HG02852 (cell line): Measurements from ENCODE around the gene TJAP1.
"Not testable (repeated sequence)": the region's sequence is repeated elsewhere in the genome, so short reads cannot be mapped to it uniquely, and the experiment has no call there.

ENCODE experiments used
- ATAC-seq: cut with Tn5 transposase; IDR thresholded peaks from one replicate; pipeline ENCODE4 v1.9.1; 2021; ENCODE audit warnings: mild to moderate bottlenecking, moderate library complexity; ENCODE audit not compliant: unreplicated experiment

TJAP1 gene

GRCh38 chr6:43523284-43523683, 45.9 kb downstream of the TJAP1 start:
- ATAC-seq, result no peak

DNA sequence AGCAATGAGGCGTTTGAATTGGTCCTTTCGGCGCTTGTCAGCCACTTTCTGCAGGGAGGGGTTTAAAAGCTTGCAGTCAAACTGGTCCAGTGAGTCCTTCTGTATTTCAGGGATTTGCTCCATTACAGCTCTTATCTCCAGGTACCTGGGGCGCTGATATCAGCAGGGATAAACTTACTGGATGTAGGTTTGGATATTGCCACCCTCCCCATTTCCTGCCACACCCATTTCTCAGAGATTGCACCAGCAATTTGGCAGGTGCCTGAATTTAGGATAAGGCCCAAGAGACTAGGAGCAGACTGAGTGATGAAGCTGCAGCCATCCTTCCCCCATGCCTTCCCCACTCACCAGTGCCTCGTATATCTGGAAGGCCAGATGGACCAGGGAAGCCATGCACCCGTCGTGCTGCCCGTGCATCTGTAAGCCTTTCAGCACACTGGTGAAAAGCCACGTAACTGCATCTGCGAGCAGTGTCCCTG, 47.2 kb downstream of the TJAP1 start:
- no peak for ATAC-seq

- no peak for ATAC-seq
Observed at GRCh38 chr6:43532201-43532600, 54.8 kb downstream of the TJAP1 start.

GRCh38 chr6:43538986-43539385, 61.6 kb downstream of the TJAP1 start:
- not testable (repeated sequence) for ATAC-seq

DNA sequence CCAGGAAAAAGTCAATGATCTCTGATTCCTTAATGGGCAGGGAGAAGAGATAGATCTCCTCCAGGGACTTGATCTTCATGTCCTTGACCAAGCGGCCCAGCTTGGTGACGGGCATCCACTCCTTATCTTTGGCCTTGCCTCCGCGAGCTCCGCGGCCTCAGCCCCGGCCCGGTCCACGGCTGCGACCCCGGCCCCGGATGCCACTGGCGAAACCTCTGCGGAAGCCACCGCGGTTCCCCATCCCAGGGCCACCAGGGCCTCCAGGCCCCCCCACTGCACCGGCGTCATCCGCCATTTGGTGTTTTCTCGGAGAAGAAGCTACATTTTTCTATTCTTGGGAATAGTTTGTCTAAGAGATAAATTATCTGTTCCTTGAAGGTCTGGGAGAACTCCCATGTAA, 62.0 kb downstream of the TJAP1 start:
- ATAC-seq, result not testable (repeated sequence)

- no peak for ATAC-seq
Observed at GRCh38 chr6:43540507-43540906, 63.1 kb downstream of the TJAP1 start.

GRCh38 chr6:43541774-43542471, 64.6 kb downstream of the TJAP1 start:
- ATAC-seq, result no peak

GRCh38 chr6:43544461-43544860, 67.1 kb downstream of the TJAP1 start:
- ATAC-seq, result no peak

- no peak for ATAC-seq
Observed at GRCh38 chr6:43547222-43547621, 69.9 kb downstream of the TJAP1 start.
